Activated T-helper 2 cell treated with anti-CD3 and anti-CD28 coated beads, Interferon-gamma antibody, Interleukin-2, Interleukin-4, amounts not matched to agents 10 μg/mL and 5 μg/mL and 100 μg/mL, durations not matched to agents 14 hours and 24 hours and 36 hours (primary cell): ENCODE data around the gene CD4. TPM values are rescaled to one million over a fixed set of nuclear protein-coding genes. Genes with fewer than 3 reads are reported as not detected.

Source experiments
- DNase-seq: peaks from one replicate; pipeline ENCODE4 v3.0.0; 2021; ENCODE audit warnings: low spot score
- H3K27ac Mint-ChIP-seq: one replicate; pipeline ENCODE4 v1.8.0; 2021; ENCODE audit warnings: mixed read lengths
- H3K27me3 Mint-ChIP-seq: one replicate; pipeline ENCODE4 v1.8.0; 2021; ENCODE audit warnings: low read depth, mixed read lengths
- H3K36me3 Mint-ChIP-seq: one replicate; pipeline ENCODE4 v1.8.0; 2021; ENCODE audit warnings: low read depth, mixed read lengths
- H3K4me1 Mint-ChIP-seq: one replicate; pipeline ENCODE4 v1.8.0; 2021; ENCODE audit warnings: low read depth, mixed read lengths
- H3K4me3 Mint-ChIP-seq: one replicate; pipeline ENCODE4 v1.8.0; 2021; ENCODE audit warnings: low read depth, mild to moderate bottlenecking, moderate library complexity, mixed read lengths
- H3K9me3 Mint-ChIP-seq: one replicate; pipeline ENCODE4 v1.8.0; 2021; ENCODE audit warnings: mixed read lengths
- intact Hi-C: fragments of 100-400 bp; cut with micrococcal nuclease; formaldehyde crosslinking; loops from one replicate; pipeline ENCODE4 v1.15.1; 2023
- total RNA-seq: library from RNA; stranded (reverse); gene quantifications from 2 replicates; pipeline ENCODE4 v1.2.3, GENCODE V29; 2022

The CD4 gene
- total RNA-seq, 1 donor from 2014 or later = 368 TPM

DNA sequence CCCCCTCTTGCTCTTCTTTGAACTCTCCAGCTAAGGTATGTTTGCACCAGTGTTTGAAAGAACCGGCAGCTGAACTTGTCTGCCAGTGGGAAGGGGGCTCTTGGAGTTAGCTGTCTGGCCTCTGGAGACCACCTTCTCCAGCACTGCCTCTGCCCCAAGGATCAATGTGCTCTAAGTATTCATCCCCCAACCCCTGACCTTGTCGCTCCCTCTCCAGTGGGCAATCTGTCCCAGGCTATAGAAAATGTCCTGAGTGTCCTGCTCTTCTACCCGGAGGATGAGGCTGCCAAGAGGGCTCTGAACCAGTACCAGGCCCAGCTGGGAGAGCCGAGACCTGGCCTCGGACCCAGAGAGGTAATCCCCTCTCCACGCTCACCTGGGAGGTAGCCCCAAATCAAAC lies 41.7 kb downstream of the CD4 start:
- DNase-seq = no peak
- no peak overlapping the region for H3K27ac Mint-ChIP-seq
- peaks cover 22% of the 10 kb centered on the region for H3K4me1 Mint-ChIP-seq
- H3K36me3 Mint-ChIP-seq = no peaks in the 10 kb centered on the region
- H3K9me3 Mint-ChIP-seq = no peaks in the 10 kb centered on the region
- intact Hi-C loops = no loop called here
- no peak overlapping the region for H3K4me3 Mint-ChIP-seq
- H3K27me3 Mint-ChIP-seq = peaks cover 28% of the 10 kb centered on the region

DNA sequence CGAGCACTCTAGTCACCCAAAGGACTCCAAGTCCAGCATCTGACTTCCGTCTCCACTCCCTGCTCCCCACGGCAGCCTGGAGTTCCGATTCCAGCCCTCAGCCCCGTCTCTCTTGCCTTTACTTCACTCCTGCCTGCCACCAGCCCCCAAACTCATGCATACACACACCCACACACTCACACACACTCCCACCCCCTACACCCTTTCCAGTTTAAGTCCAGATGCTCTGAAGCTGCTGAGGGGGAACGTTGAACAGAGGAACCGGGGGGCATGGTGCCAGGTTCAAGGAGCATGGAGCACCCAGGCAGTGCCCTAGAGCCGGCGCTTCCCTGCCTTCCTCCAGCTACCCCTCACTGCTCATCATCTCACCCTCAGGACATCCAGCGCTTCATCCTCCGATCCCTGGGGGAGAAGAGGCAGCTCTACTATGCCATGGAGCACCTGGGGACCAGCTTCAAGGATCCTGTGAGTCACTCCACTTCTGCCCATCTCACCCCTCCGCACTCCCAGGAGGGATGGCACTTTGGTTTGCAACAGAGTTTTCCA lies 42.2 kb downstream of the CD4 start:
- intact Hi-C loops = no loop called here
- Mint-ChIP-seq H3K27me3 (peaks cover 27% of the 10 kb centered on the region), H3K4me3 (no peak overlapping the region), H3K36me3 (no peaks in the 10 kb centered on the region), H3K4me1 (peaks cover 22% of the 10 kb centered on the region), H3K27ac (no peak overlapping the region), H3K9me3 (no peaks in the 10 kb centered on the region)
- DNase-seq = no peak

- H3K4me3 Mint-ChIP-seq = no peak overlapping the region
- H3K4me1 Mint-ChIP-seq = peaks cover 22% of the 10 kb centered on the region
- no peaks in the 10 kb centered on the region for H3K9me3 Mint-ChIP-seq
- H3K36me3 Mint-ChIP-seq = no peaks in the 10 kb centered on the region
- no peak overlapping the region for H3K27ac Mint-ChIP-seq
- intact Hi-C loops = no loop called here
- no peak for DNase-seq
- peaks cover 25% of the 10 kb centered on the region for H3K27me3 Mint-ChIP-seq
These were observed 42.8 kb downstream of the CD4 start for GRCh38 chr12:6832125-6832524.

DNA sequence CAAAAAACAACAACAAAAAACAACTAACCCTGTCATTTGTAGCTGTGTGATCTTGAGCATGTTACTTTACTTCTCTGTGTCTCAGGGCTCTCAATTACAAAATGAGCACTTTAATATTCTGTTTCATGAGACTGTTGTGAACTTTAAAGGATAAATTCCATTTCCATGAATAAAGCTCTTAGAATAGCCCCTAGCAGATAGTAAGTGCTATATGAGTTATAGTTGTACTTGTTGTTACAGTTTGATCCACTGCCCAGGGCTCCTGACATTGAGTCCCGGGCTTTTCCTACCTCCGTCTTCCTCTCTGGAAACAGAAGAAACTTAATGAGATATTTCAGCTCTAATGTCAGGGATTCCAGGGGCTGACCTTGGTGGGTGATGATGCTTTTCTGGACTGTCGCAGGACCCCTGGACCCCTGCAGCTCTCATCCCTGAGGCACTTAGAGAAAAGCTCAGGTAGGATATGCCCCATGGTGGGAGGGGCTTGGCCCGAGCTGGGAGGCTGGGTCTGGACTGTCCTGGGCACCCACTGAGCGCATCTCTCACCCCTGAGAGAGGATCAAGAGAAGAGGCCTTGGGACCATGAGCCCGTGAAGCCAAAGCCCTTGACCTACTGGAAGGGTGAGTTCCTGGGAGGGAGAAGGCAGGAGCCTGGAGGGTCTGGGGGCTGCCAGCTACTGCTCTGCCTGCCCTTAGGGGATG lies 44.0 kb downstream of the CD4 start:
- Mint-ChIP-seq H3K4me1 (peaks cover 15% of the 10 kb centered on the region), H3K36me3 (no peaks in the 10 kb centered on the region), H3K4me3 (no peak overlapping the region), H3K27me3 (peaks cover 19% of the 10 kb centered on the region), H3K27ac (no peak overlapping the region), H3K9me3 (no peaks in the 10 kb centered on the region)
- no peak for DNase-seq
- intact Hi-C loops = no loop called here

DNA sequence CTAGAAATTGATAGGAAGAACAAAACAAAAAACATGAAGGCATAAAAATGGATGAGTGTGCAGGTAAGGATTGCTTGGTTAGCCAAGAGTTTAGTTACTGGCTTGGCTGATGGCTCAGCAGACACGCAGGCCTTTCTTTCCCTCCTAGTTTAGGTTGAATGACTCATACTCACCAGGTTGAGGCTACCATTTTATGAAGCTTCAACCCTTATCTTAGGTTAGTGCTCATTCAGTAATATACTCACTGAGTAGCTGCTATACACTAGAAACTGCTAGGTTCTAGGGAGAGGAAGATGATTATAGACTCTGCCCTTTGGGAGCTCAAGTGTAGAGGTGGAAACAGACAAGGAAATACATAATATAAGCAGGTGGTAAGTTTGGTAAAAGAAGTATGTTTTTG lies 44.9 kb downstream of the CD4 start:
- no peak overlapping the region for H3K4me3 Mint-ChIP-seq
- no peaks in the 10 kb centered on the region for H3K36me3 Mint-ChIP-seq
- peaks cover 10% of the 10 kb centered on the region for H3K4me1 Mint-ChIP-seq
- intact Hi-C loops = no loop called here
- DNase-seq = no peak
- H3K9me3 Mint-ChIP-seq = no peaks in the 10 kb centered on the region
- no peak overlapping the region for H3K27ac Mint-ChIP-seq
- peaks cover 14% of the 10 kb centered on the region for H3K27me3 Mint-ChIP-seq

DNA sequence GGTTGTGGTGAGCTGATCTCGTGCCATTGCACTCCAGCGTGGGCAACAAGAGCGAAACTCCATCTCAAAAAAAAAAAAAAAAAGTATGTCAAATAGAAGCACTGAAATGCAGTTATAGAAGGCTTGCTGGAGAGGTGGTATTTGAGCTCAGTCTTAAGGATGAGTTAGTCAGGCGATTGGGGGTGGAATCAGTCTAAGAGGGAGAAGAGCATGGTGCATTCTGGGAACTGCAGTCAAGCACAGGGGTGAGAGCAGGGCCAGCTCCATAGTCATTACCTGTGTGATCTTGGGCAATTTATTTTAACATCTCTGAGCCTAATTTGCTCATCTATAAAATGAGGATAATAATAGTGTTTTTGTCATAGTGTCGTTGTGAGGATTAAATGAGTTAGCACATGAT lies 45.5 kb downstream of the CD4 start:
- intact Hi-C loops = no loop called here
- H3K9me3 Mint-ChIP-seq = no peaks in the 10 kb centered on the region
- H3K4me3 Mint-ChIP-seq = no peak overlapping the region
- peaks cover 14% of the 10 kb centered on the region for H3K27me3 Mint-ChIP-seq
- H3K36me3 Mint-ChIP-seq = no peaks in the 10 kb centered on the region
- DNase-seq = no peak
- no peak overlapping the region for H3K27ac Mint-ChIP-seq
- H3K4me1 Mint-ChIP-seq = peaks cover 6% of the 10 kb centered on the region

GRCh38 chr12:6836851-6837250 lies 47.5 kb downstream of the CD4 start:
- Mint-ChIP-seq H3K4me3 (no peak overlapping the region), H3K9me3 (no peaks in the 10 kb centered on the region)
- intact Hi-C loops = no loop called here

DNA sequence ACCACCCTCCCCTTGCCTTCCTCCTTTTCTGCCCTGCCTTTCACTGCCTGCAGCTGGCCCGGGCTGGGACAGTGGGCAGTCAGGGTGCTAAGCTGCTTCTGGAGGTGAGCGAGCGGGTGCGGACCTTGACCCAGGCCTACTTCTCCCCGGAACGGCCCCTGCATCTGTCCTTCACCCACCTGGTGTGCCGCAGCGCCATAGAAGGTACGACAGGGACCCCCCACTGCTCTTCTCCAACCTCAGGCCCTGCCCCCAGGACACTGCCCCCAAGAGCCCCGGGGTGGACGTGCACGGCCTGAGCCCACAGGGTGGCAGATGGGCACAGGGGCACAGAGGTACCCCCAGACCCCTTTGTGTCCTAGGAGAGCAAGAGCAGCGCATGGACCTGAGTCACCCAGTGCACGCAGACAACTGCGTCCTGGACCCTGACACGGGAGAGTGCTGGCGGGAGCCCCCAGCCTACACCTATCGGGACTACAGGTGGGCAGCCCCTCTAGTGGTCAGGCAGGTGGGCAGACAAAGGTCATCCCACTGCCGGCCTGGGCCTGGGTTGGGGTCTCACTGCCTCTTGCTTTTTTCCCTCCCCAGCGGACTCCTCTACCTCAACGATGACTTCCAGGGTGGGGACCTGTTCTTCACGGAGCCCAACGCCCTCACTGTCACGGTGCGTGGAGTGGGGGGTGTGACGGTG lies 48.2 kb downstream of the CD4 start:
- Mint-ChIP-seq H3K36me3 (no peaks in the 10 kb centered on the region), H3K4me1 (peaks cover 6% of the 10 kb centered on the region), H3K9me3 (no peaks in the 10 kb centered on the region), H3K27me3 (no peaks in the 10 kb centered on the region), H3K4me3 (no peak overlapping the region), H3K27ac (no peak overlapping the region)
- DNase-seq = no peak
- intact Hi-C loops = no loop called here

More at GRCh38 chr12:6836851-6837250, 47.5 kb downstream of the CD4 start:
- DNase-seq = no peak
- peaks cover 6% of the 10 kb centered on the region for H3K4me1 Mint-ChIP-seq
- H3K36me3 Mint-ChIP-seq = no peaks in the 10 kb centered on the region
- no peak overlapping the region for H3K27ac Mint-ChIP-seq
- H3K27me3 Mint-ChIP-seq = peaks cover under 1% of the 10 kb centered on the region

GRCh38 chr12:6838854-6839253 lies 49.5 kb downstream of the CD4 start:
- H3K27ac Mint-ChIP-seq = no peak overlapping the region
- intact Hi-C loops = no loop called here
- peaks cover 6% of the 10 kb centered on the region for H3K4me1 Mint-ChIP-seq
- DNase-seq = no peak
- H3K9me3 Mint-ChIP-seq = no peaks in the 10 kb centered on the region
- no peaks in the 10 kb centered on the region for H3K36me3 Mint-ChIP-seq
- no peaks in the 10 kb centered on the region for H3K27me3 Mint-ChIP-seq
- H3K4me3 Mint-ChIP-seq = no peak overlapping the region

GRCh38 chr12:6839482-6840201 lies 50.3 kb downstream of the CD4 start:
- no peak for DNase-seq
- intact Hi-C loops = no loop called here
- H3K36me3 Mint-ChIP-seq = no peaks in the 10 kb centered on the region
- peaks cover 2% of the 10 kb centered on the region for H3K4me1 Mint-ChIP-seq
- H3K27ac Mint-ChIP-seq = no peak overlapping the region
- H3K27me3 Mint-ChIP-seq = no peaks in the 10 kb centered on the region
- no peak overlapping the region for H3K4me3 Mint-ChIP-seq
- no peaks in the 10 kb centered on the region for H3K9me3 Mint-ChIP-seq

DNA sequence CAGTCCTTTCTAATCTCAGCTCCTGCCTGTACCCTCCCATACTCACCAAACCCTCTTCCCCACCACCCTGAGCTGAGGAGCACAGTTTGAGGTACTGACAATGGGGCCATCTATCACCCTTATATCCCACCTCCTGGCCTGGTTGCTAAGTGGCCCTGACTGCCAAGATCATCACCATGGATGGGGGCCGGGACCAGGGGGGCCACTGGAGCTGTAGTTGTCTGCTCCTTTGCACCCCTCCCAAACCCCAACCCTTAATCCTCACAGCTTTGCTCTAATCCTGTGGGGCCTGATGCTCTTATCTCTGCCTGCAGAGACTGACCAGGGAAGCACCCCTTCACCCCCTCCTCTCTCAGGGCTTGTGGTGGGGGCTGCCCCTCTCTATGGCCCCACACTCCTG lies 51.0 kb downstream of the CD4 start:
- Mint-ChIP-seq H3K36me3 (no peaks in the 10 kb centered on the region), H3K9me3 (no peaks in the 10 kb centered on the region), H3K4me3 (no peak overlapping the region), H3K27ac (no peak overlapping the region), H3K27me3 (no peaks in the 10 kb centered on the region), H3K4me1 (peaks cover 2% of the 10 kb centered on the region)
- intact Hi-C loops = no loop called here
- no peak for DNase-seq

GRCh38 chr12:6840761-6841515 lies 51.6 kb downstream of the CD4 start, which contains the start of gene GNB3:
Gene GNB3, plus strand, starts transcription at chr12:6840925. Its CDS starts 363 bp downstream, at chr12:6841288.
- H3K4me3 Mint-ChIP-seq = no peak within 1 kb of the TSS
- H3K27ac Mint-ChIP-seq = no peak within 1 kb of the TSS
- intact Hi-C loops = no loop called here
- H3K27me3 Mint-ChIP-seq = no peaks in the 10 kb centered on the region
- H3K4me1 Mint-ChIP-seq = no peaks in the 10 kb centered on the region
- no peak for DNase-seq
- no peaks in the 10 kb centered on the region for H3K9me3 Mint-ChIP-seq
- no peaks in the 10 kb centered on the region for H3K36me3 Mint-ChIP-seq
